ENCODE measurements around the gene PSIP1. TPM values are rescaled to one million over a fixed set of nuclear protein-coding genes. Genes with fewer than 3 reads are reported as not detected.

Gene PSIP1
- polyA plus RNA-seq, 1 donor (not counting 4 experiments of a cell fraction or from before 2014, with no cell fraction given): 14.7 TPM

GRCh38 chr9:15521254-15521653 lies 10.5 kb upstream of the PSIP1 start:
- Histone ChIP-seq H3K9ac (ENCODE audit: control insufficient read depth, extremely low read depth, insufficient read depth, low read length) (no peak overlapping the region), H3K9me1 (ENCODE audit: control insufficient read depth, extremely low read depth, insufficient read depth, low read length) (no peaks in the 10 kb centered on the region), H3K9me3 (ENCODE audit: control insufficient read depth, low read depth, low read length) (no peaks in the 10 kb centered on the region), H3K27ac (ENCODE audit: control insufficient read depth, insufficient read depth, low read length) (no peak overlapping the region), H3K27me3 (ENCODE audit: control insufficient read depth, extremely low read depth, insufficient read depth, low read length) (no peaks in the 10 kb centered on the region), H3K4me1 (ENCODE audit: control insufficient read depth, extremely low read depth, insufficient read depth, low read length) (no peaks in the 10 kb centered on the region), H3K4me2 (ENCODE audit: control insufficient read depth, extremely low read depth, insufficient read depth, low read depth, low read length) (no peak overlapping the region), H3K36me3 (ENCODE audit: control insufficient read depth in 2 of 2, extremely low read depth in 1 of 2, insufficient read depth in 2 of 2, low read length in 2 of 2) (no peaks in the 10 kb centered on the region), H3K4me3 (ENCODE audit: control insufficient read depth in 2 of 3, extremely low read depth in 1 of 3, insufficient read depth in 2 of 3, low read depth in 1 of 3, low read length in 3 of 3) (no peak overlapping the region), H2AFZ (ENCODE audit: control insufficient read depth, low read length) (no peak overlapping the region), H3K79me2 (ENCODE audit: control insufficient read depth, insufficient read depth, low read length) (no peaks in the 10 kb centered on the region), H4K20me1 (ENCODE audit: control insufficient read depth, extremely low read depth, insufficient read depth, low read length) (no peaks in the 10 kb centered on the region)
- dilution Hi-C loops (cut with MboI; ENCODE audit: extremely low pct_ligation_motif_present, low sequenced_read_pairs): no loop called here
- no peak for FAIRE-seq
- TF ChIP-seq EZH2 (IDR thresholded peaks at IDR 0.05; ENCODE audit: low read length) (no peak), CTCF (optimal IDR thresholded peaks at IDR 0.05 in 1 of 3, IDR thresholded peaks at IDR 0.05 in 1 of 3, conservative IDR thresholded peaks at IDR 0.05 in 1 of 3; ENCODE audit: extremely low read depth in 1 of 3, insufficient read depth in 2 of 3, low read length in 3 of 3) (no peak)
- no peak for DNase-seq (ENCODE audit: low read depth, low spot score)

- H4K20me1 ChIP-seq (ENCODE audit: control insufficient read depth, extremely low read depth, insufficient read depth, low read length): no peaks in the 10 kb centered on the region
- DNase-seq (ENCODE audit: low read depth, low spot score) (no peak), FAIRE-seq (no peak)
- no peak overlapping the region for H3K4me3 ChIP-seq (ENCODE audit: control insufficient read depth in 2 of 3, extremely low read depth in 1 of 3, insufficient read depth in 2 of 3, low read depth in 1 of 3, low read length in 3 of 3)
- H3K9ac ChIP-seq (ENCODE audit: control insufficient read depth, extremely low read depth, insufficient read depth, low read length): no peak overlapping the region
- H3K27ac ChIP-seq (ENCODE audit: control insufficient read depth, insufficient read depth, low read length): no peak overlapping the region
- no peaks in the 10 kb centered on the region for H3K9me3 ChIP-seq (ENCODE audit: control insufficient read depth, low read depth, low read length)
- H3K9me1 ChIP-seq (ENCODE audit: control insufficient read depth, extremely low read depth, insufficient read depth, low read length): no peaks in the 10 kb centered on the region
- no peaks in the 10 kb centered on the region for H3K79me2 ChIP-seq (ENCODE audit: control insufficient read depth, insufficient read depth, low read length)
- no peaks in the 10 kb centered on the region for H3K4me1 ChIP-seq (ENCODE audit: control insufficient read depth, extremely low read depth, insufficient read depth, low read length)
- H3K36me3 ChIP-seq (ENCODE audit: control insufficient read depth in 2 of 2, extremely low read depth in 1 of 2, insufficient read depth in 2 of 2, low read length in 2 of 2): no peaks in the 10 kb centered on the region
- no peak overlapping the region for H2AFZ ChIP-seq (ENCODE audit: control insufficient read depth, low read length)
- H3K27me3 ChIP-seq (ENCODE audit: control insufficient read depth, extremely low read depth, insufficient read depth, low read length): no peaks in the 10 kb centered on the region
- H3K4me2 ChIP-seq (ENCODE audit: control insufficient read depth, extremely low read depth, insufficient read depth, low read depth, low read length): no peak overlapping the region
- no peak for TF ChIP-seq CTCF (optimal IDR thresholded peaks at IDR 0.05 in 1 of 3, IDR thresholded peaks at IDR 0.05 in 1 of 3, conservative IDR thresholded peaks at IDR 0.05 in 1 of 3; ENCODE audit: extremely low read depth in 1 of 3, insufficient read depth in 2 of 3, low read length in 3 of 3)
- TF ChIP-seq EZH2 (IDR thresholded peaks at IDR 0.05; ENCODE audit: low read length): no peak
- dilution Hi-C loops (cut with MboI; ENCODE audit: extremely low pct_ligation_motif_present, low sequenced_read_pairs): no loop called here
These were observed 9.1 kb upstream of the PSIP1 start for GRCh38 chr9:15519831-15520230.
